Endothelial cell of umbilical vein (primary cell): Measurements from ENCODE around the gene SPAG4. TPM values are rescaled to one million over a fixed set of nuclear protein-coding genes. Genes with fewer than 3 reads are reported as not detected.

Source experiments
- Bru-seq: library from RNA; stranded (reverse); fragments of 400-500 nt; gene quantifications from one replicate; lab custom pipeline; 2021; lab: Mats Ljungman, UMichigan
- BruChase-seq, 2 experiments: library from RNA; stranded (reverse); fragments of 400-500 nt; gene quantifications; one replicate each; lab custom pipeline; 2021; lab: Mats Ljungman, UMichigan
- BruUV-seq: library from RNA; stranded (reverse); fragments of 400-500 nt; replicated peaks from 2 replicates; lab custom pipeline; 2021; lab: Mats Ljungman, UMichigan
- CTCF ChIA-PET: fragments of 300-600, 350-600 bp; sonication (Branson Sonifier 250); formaldehyde crosslinking; loops from one replicate; lab custom pipeline; 2021; ENCODE audit warnings: antibody characterized with exemption, inconsistent platforms; lab: Charles Lee
- POLR2A ChIA-PET: fragments of 300-600, 350-600 bp; sonication (Branson Sonifier 250); formaldehyde crosslinking; loops from one replicate; lab custom pipeline; 2021; ENCODE audit warnings: antibody characterized with exemption, inconsistent platforms; lab: Charles Lee
- DNase-seq: peaks from one replicate; pipeline ENCODE4 v3.0.0-alpha.2; 2011; ENCODE audit warnings: low read depth, low spot score
- FAIRE-seq: peaks from 2 replicates; lab custom pipeline; 2011; peaks lifted over from hg19 to GRCh38; lab: Jason Lieb, UNC
- H2AFZ ChIP-seq: 2 replicates; pipeline ENCODE4 v1.6.0; 2012; ENCODE audit warnings: low read depth, low read length, control low read depth, inconsistent platforms
- H3K27ac ChIP-seq: 2 replicates; pipeline ENCODE4 v1.5.1; 2011; ENCODE audit warnings: low read depth, mild to moderate bottlenecking, control low read depth, low read length, moderate library complexity; ENCODE audit not compliant: insufficient read depth
- H3K27me3 ChIP-seq, 2 experiments: 2 replicates each; pipeline versions ENCODE4 v1.6.0 to v1.6.1; 2011; ENCODE audit warnings: low read length in 2 of 2, mixed read lengths in 1 of 2; ENCODE audit not compliant: control insufficient read depth in 2 of 2, insufficient read depth in 2 of 2
- H3K36me3 ChIP-seq, 2 experiments: 2 replicates in 1 of 2; 3 replicates in 1 of 2; pipeline ENCODE4 v1.5.1; 2011; ENCODE audit warnings: low read length in 2 of 2, mild to moderate bottlenecking in 1 of 2, moderate library complexity in 1 of 2; ENCODE audit not compliant: control insufficient read depth in 2 of 2, insufficient read depth in 2 of 2; ENCODE audit errors: extremely low read depth in 1 of 2
- H3K4me1 ChIP-seq: 3 replicates; pipeline ENCODE4 v1.5.1; 2011; ENCODE audit warnings: mild to moderate bottlenecking, low read length; ENCODE audit not compliant: control insufficient read depth, insufficient read depth; ENCODE audit errors: extremely low read depth
- H3K4me2 ChIP-seq: 2 replicates; pipeline ENCODE4 v1.6.1; 2011; ENCODE audit warnings: low read length, control low read depth, mixed read lengths; ENCODE audit not compliant: insufficient read depth
- H3K4me3 ChIP-seq, 3 experiments: fragments of 200-600 bp in 1 of 3; sonication (generic), shearing (Covaris generic) in 1 of 3; replicated peaks in 1 of 3; 2 replicates each; pipeline ENCODE4 v1.5.1; 2011 to 2016; ENCODE audit warnings: control low read depth in 3 of 3, low read length in 3 of 3, mild to moderate bottlenecking in 2 of 3, inconsistent platforms in 1 of 3, low read depth in 1 of 3, moderate library complexity in 1 of 3; ENCODE audit not compliant: insufficient read depth in 1 of 3
- H3K79me2 ChIP-seq: 2 replicates; pipeline ENCODE4 v1.6.0; 2012; ENCODE audit warnings: low read length, inconsistent platforms; ENCODE audit not compliant: control insufficient read depth, insufficient read depth
- H3K9ac ChIP-seq: replicated peaks from 2 replicates; pipeline ENCODE3; 2011; ENCODE audit warnings: low read length, control low read depth; ENCODE audit not compliant: insufficient read depth; ENCODE audit errors: extremely low read depth
- H3K9me1 ChIP-seq: replicated peaks from 3 replicates; pipeline ENCODE4 v1.6.0; 2011; ENCODE audit warnings: mild to moderate bottlenecking, low read length; ENCODE audit not compliant: control insufficient read depth, insufficient read depth; ENCODE audit errors: extremely low read depth
- H3K9me3 ChIP-seq: replicated peaks from 2 replicates; pipeline ENCODE4 v1.5.1; 2012; ENCODE audit warnings: low read length, inconsistent platforms; ENCODE audit not compliant: control insufficient read depth, insufficient read depth
- H4K20me1 ChIP-seq: replicated peaks from 2 replicates; pipeline ENCODE3; 2011; ENCODE audit warnings: mild to moderate bottlenecking, low read length; ENCODE audit not compliant: control insufficient read depth, insufficient read depth; ENCODE audit errors: extremely low read depth
- CTCF ChIP-seq, 2 donors: IDR thresholded peaks; 1 replicate in 1 of 2; 2 replicates in 1 of 2; pipeline ENCODE4 v1.5.1; 2011; ENCODE audit warnings: low read length in 2 of 2, mild to moderate bottlenecking in 2 of 2, moderate library complexity in 2 of 2, control low read depth in 1 of 2, inconsistent platforms in 1 of 2, low read depth in 1 of 2; ENCODE audit not compliant: insufficient read depth in 1 of 2; ENCODE audit errors: extremely low read depth in 1 of 2
- MAX ChIP-seq: IDR thresholded peaks from 2 replicates; pipeline ENCODE4 v1.6.1; 2011; ENCODE audit not compliant: insufficient read depth, insufficient read length
- POLR2AphosphoS5 ChIP-seq: IDR thresholded peaks from 2 replicates; pipeline ENCODE4 v1.6.1; 2012; ENCODE audit warnings: low read depth, mild to moderate bottlenecking, control low read depth, low read length, moderate library complexity; ENCODE audit not compliant: insufficient read depth
- dilution Hi-C: fragments of 300-500 bp; cut with MboI; formaldehyde crosslinking; loops from one replicate; pipeline ENCODE4 v1.15.0; 2019; ENCODE audit warnings: low sequenced_read_pairs; ENCODE audit not compliant: extremely low pct_ligation_motif_present
- intact Hi-C: fragments of 100-400 bp; cut with micrococcal nuclease; formaldehyde crosslinking; loops from one replicate; pipeline ENCODE4 v1.10.0; 2022
- long read RNA-seq: library from polyadenylated mRNA; stranded (forward); transcript quantifications from one replicate; pipeline ENCODE4 v2.0.0, GENCODE V29; 2021
- polyA minus RNA-seq, 3 experiments: library from RNA; depleted of rRNA, polyadenylated mRNA; stranded (reverse); fragments of >200 nt; gene quantifications; 1 replicate in 1 of 3; 2 replicates in 2 of 3; pipeline ENCODE4 v1.2.3, GENCODE V29; 2011
- polyA plus RNA-seq, 4 experiments: library from polyadenylated mRNA; depleted of rRNA in 3 of 4; stranded (reverse) in 3 of 4; unstranded in 1 of 4; fragments of >200 nt; gene quantifications; 2 replicates each; pipeline versions ENCODE4 v1.2.1 to v1.2.3, GENCODE V29; 2011 to 2012; ENCODE audit warnings: missing spikeins in 1 of 4
- total RNA-seq: library from RNA; stranded (reverse); gene quantifications from 2 replicates; pipeline ENCODE4 v1.2.3, GENCODE V29; 2021

The SPAG4 gene
- total RNA-seq (3.7 and 7.2 TPM in 2 replicates), polyA plus RNA-seq (9.5 and 12.3 TPM in 2 replicates), polyA minus RNA-seq (3.6 and 4.4 TPM in 2 replicates), Bru-seq, nascent RNA (percentile 26 among the genes with signal in this experiment), BruChase-seq, experiment 1, labeled RNA remaining after a 6-hour chase (percentile 33 among the genes with signal in this experiment), BruChase-seq, experiment 2, labeled RNA remaining after a 2-hour chase (percentile 29 among the genes with signal in this experiment)
- 4.9 and 7.4 TPM in 2 replicates for polyA plus RNA-seq (2011; cell fraction: cytosol; rRNA removed)
- polyA plus RNA-seq (2011; cell fraction: nucleus; rRNA removed), result 13.4 and 16.8 TPM in 2 replicates
- 4.2 and 8.0 TPM in 2 replicates for polyA plus RNA-seq (2012)
- 1.5 TPM for polyA minus RNA-seq (2011; cell fraction: cytosol; rRNA and poly(A)+ RNA removed)
- 0.87 and 2.8 TPM in 2 replicates for polyA minus RNA-seq (2011; cell fraction: nucleus; rRNA and poly(A)+ RNA removed)
- long read RNA-seq, partial matches to known transcripts, result 3 of 5 reads
- long read RNA-seq, other reads (novel, unspliced or antisense), result 2 of 5 reads

- CTCF ChIA-PET, result interaction anchor here (0.6 to 5.5 kb wide), 8 partner anchors 8 to 126 kb away, joined by 3 to 28 read pairs (median 4); partner anchors contain the start of genes CPNE1, RBM12 and RBM39
- H4K20me1 ChIP-seq, result no peaks in the 10 kb centered on the region
- H3K27me3 ChIP-seq, result no peaks in the 10 kb centered on the region
- H3K36me3 ChIP-seq, result no peaks in the 10 kb centered on the region
- no peak for FAIRE-seq
- POLR2A ChIA-PET, result interaction anchor here (1.2 to 1.8 kb wide), 2 partner anchors 20 to 126 kb away, joined by 5 read pairs; partner anchors contain the start of gene RBM39
- H3K4me3 ChIP-seq, result peak within 1 kb of the TSS; percentile 8 to 56 (median 46)
- peak within 1 kb of the TSS; percentile 80 for H3K9ac ChIP-seq
- H3K4me1 ChIP-seq, result peaks cover 25% of the 10 kb centered on the region
- H3K27ac ChIP-seq, result peak within 1 kb of the TSS; percentile 81
- no peak for DNase-seq
- no peaks in the 10 kb centered on the region for H3K79me2 ChIP-seq
- H2AFZ ChIP-seq, result peak within 1 kb of the TSS; percentile 77
- BruUV-seq, result TSS peak; percentile 49
- intact Hi-C loops, result loop anchor here (1.0 to 10.0 kb wide), 7 partner anchors 15 to 444 kb away; partner anchors contain the start of genes CPNE1, ERGIC3, PROCR and RBM12
- H3K4me2 ChIP-seq, result peak within 1 kb of the TSS; percentile 71
- H3K9me1 ChIP-seq, result no peaks in the 10 kb centered on the region
- dilution Hi-C loops, result no loop called here
- TF ChIP-seq POLR2AphosphoS5, result peak; percentile 65
- TF ChIP-seq MAX, result peak; percentile 53
- TF ChIP-seq CTCF (IDR thresholded peaks at IDR 0.05; ENCODE audit: extremely low read depth in 1 of 2, insufficient read depth in 1 of 2, low read depth in 1 of 2, low read length in 2 of 2), result no peak
- no peaks in the 10 kb centered on the region for H3K9me3 ChIP-seq
Measured at GRCh38 chr20:35615667-35616464, at the start of gene SPAG4. TSS of gene SPAG4 (plus strand) at chr20:35615829. CDS start at chr20:35616004, 175 bp downstream.
